ENCODE measurements around the gene PRDM11.

PRDM11 gene

DNA sequence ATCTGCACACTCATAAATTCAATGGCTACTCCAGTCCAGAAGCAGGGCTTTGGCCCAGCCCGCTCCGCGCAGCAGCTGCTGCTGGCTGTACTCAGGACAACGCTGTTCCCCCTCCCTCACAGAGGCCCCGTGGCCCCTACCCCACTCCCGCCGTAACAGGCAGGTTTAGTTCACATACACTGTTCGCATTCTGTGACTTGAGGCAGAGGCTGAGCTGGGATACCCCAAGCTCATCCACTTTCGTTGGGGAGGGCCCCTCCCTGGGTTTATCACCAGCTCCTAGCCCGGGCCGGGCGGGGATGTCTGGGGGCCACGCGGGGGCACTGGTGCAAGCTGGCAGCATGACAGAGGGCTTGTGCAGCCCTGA lies 87.3 kb downstream of the PRDM11 start:
- H3K4me3 Mint-ChIP-seq, result no peak overlapping the region
- peaks cover 18% of the 10 kb centered on the region for H3K27me3 Mint-ChIP-seq (ENCODE audit: low read depth)
- TF ChIP-seq, protein P1, sequence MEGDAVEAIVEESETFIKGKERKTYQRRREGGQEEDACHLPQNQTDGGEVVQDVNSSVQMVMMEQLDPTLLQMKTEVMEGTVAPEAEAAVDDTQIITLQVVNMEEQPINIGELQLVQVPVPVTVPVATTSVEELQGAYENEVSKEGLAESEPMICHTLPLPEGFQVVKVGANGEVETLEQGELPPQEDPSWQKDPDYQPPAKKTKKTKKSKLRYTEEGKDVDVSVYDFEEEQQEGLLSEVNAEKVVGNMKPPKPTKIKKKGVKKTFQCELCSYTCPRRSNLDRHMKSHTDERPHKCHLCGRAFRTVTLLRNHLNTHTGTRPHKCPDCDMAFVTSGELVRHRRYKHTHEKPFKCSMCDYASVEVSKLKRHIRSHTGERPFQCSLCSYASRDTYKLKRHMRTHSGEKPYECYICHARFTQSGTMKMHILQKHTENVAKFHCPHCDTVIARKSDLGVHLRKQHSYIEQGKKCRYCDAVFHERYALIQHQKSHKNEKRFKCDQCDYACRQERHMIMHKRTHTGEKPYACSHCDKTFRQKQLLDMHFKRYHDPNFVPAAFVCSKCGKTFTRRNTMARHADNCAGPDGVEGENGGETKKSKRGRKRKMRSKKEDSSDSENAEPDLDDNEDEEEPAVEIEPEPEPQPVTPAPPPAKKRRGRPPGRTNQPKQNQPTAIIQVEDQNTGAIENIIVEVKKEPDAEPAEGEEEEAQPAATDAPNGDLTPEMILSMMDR (IDR thresholded peaks at IDR 0.05; ENCODE audit: unreplicated experiment in 3 of 3), result no peak
- H3K4me1 Mint-ChIP-seq, result peaks cover 6% of the 10 kb centered on the region
- no peaks in the 10 kb centered on the region for H3K9me3 Mint-ChIP-seq
- peaks cover 7% of the 10 kb centered on the region for H3K36me3 Mint-ChIP-seq (ENCODE audit: low read depth)
- H3K27ac Mint-ChIP-seq, result no peak overlapping the region

DNA sequence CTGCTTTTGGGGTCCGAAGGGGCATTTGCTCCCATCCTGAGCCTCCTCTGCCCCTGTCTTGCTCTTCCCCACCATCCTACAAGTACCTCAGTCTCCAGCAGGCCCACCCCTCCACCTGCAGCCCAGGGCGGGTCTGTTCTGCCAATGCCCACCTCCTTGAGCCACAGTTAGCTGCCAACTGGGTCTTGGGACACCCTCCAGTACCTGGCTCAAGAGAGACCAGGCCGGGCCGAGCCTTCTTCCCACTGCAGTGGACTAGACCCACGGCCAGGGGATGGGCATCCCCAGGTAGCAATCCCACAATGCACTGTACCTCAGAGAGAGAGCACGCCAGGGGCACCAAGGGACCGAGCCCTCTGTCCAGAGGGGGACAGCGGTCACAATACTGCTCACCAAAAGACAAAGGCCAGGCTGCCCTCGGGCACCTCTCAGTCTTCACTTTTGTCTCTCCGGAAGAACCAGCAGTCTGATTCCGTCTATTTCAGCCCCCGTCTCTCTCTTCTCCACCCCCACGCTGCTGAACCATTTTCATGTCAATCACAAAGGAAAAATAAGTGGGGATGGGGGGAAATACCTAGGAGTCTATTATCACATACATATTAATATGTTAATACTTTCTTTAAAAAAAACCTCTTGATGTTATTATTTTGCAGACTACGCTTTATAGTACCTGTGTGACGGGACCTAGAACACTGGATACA lies 88.0 kb downstream of the PRDM11 start:
- Mint-ChIP-seq H3K27ac (no peak overlapping the region), H3K27me3 (ENCODE audit: low read depth) (peaks cover 22% of the 10 kb centered on the region), H3K4me3 (no peak overlapping the region), H3K36me3 (ENCODE audit: low read depth) (peaks cover 1% of the 10 kb centered on the region), H3K9me3 (no peaks in the 10 kb centered on the region), H3K4me1 (peaks cover 6% of the 10 kb centered on the region)
- TF ChIP-seq, protein P1 (IDR thresholded peaks at IDR 0.05; ENCODE audit: unreplicated experiment in 3 of 3), result no peak

DNA sequence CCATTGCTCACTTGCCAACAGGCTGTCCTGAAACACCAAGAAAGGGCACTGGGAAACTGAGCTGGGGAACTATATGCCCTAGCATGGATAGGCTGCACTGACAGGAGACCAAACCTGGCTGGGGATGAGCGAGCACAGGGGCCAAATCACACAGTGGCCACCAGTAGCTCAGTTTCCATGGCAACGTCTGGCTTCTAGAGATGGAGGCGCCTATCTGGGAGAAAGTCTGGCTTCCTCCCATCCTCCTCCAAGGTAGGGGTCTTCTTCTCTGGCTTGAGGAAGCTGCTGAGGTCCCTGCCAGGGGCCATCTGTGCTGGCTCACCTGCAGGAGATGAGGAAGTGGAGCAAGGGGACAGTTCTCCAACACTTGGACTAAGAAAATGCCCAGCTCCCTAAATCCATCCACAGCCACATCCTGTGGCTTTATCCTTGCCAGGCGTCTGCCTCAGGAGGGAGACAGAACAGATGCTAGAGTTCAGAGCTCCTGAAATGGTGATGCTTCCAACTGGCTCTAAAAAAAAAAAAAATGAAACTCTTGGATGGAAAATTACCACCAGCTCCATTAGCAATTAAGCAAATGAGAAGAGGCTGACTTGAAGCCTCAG lies 91.4 kb downstream of the PRDM11 start:
- H3K4me3 Mint-ChIP-seq, result no peak overlapping the region
- TF ChIP-seq, protein P1 (IDR thresholded peaks at IDR 0.05; ENCODE audit: unreplicated experiment in 3 of 3), result no peak
- no peaks in the 10 kb centered on the region for H3K36me3 Mint-ChIP-seq (ENCODE audit: low read depth)
- H3K9me3 Mint-ChIP-seq, result no peaks in the 10 kb centered on the region
- H3K27ac Mint-ChIP-seq, result no peak overlapping the region
- H3K27me3 Mint-ChIP-seq (ENCODE audit: low read depth), result peaks cover 22% of the 10 kb centered on the region
- peaks cover 6% of the 10 kb centered on the region for H3K4me1 Mint-ChIP-seq

DNA sequence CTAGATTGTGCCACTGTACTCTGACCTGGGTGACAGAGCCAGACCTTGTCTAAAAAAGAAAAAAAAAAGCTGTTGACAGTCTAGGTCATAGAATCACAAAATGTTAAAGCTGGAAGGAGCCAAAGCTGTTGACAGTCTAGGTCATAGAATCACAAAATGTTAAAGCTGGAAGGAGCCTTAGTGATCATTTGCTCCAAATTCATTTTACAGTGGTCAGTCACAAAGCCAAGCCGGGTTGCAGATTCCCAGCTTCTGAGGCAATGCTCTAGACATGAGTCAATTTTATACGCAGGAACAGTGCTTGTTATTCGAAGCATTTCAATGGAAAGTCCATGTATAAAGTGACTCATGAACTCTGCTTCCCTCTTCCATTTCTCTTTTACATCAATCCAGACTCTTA lies 92.3 kb downstream of the PRDM11 start:
- Mint-ChIP-seq H3K4me1 (peaks cover 6% of the 10 kb centered on the region), H3K36me3 (ENCODE audit: low read depth) (no peaks in the 10 kb centered on the region), H3K9me3 (no peaks in the 10 kb centered on the region), H3K27me3 (ENCODE audit: low read depth) (peaks cover 22% of the 10 kb centered on the region), H3K4me3 (no peak overlapping the region), H3K27ac (no peak overlapping the region)
- TF ChIP-seq, protein P1 (IDR thresholded peaks at IDR 0.05; ENCODE audit: unreplicated experiment in 3 of 3), result no peak

DNA sequence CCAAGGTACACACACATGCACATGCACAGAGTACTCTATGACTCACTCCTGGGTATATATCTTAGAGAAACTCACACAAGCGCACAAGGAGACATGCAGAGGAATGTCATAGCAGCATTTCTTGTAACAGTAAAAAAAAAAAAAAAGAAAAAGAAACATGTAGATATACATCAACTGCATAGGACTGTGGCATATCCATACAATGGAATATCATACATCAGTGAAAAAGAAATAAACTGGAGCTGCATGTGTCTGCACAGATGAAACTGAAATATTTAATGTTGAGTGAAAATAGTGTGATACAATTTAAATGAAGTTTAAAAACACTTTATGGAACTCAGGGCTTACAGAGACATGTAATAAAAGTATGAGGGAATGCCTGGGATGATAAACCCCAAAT lies 93.3 kb downstream of the PRDM11 start:
- TF ChIP-seq, protein P1 (IDR thresholded peaks at IDR 0.05; ENCODE audit: unreplicated experiment in 3 of 3), result no peak
- Mint-ChIP-seq H3K36me3 (ENCODE audit: low read depth) (no peaks in the 10 kb centered on the region), H3K27ac (no peak overlapping the region), H3K9me3 (no peaks in the 10 kb centered on the region), H3K4me1 (peaks cover 6% of the 10 kb centered on the region), H3K4me3 (no peak overlapping the region), H3K27me3 (ENCODE audit: low read depth) (peaks cover 22% of the 10 kb centered on the region)

DNA sequence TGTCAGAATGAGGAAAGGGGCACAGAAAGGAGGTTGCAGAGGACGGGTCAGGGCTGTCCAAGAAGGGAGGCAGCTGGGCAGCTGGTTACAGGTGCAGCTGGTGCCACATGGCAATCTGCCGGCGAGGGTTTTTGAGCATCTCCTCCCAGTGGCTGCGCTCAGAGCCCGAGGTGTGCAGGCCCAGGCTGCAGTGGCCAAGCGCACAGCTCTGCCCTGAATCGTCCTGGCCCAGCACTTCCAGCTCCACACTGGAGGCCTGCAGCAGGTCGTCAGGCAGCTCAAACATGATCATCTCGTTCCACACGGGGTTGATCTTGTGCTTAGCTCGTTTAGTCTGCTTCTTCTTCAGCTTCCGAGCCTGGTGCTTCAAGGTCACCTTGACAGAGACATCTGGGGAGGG lies 97.5 kb downstream of the PRDM11 start:
- Mint-ChIP-seq H3K27ac (no peak overlapping the region), H3K9me3 (no peaks in the 10 kb centered on the region), H3K4me1 (peaks cover 10% of the 10 kb centered on the region), H3K36me3 (ENCODE audit: low read depth) (no peaks in the 10 kb centered on the region), H3K27me3 (ENCODE audit: low read depth) (peaks cover 11% of the 10 kb centered on the region), H3K4me3 (no peak overlapping the region)
- TF ChIP-seq, protein P1 (IDR thresholded peaks at IDR 0.05; ENCODE audit: unreplicated experiment in 3 of 3), result no peak
